Cortex of kidney (tissue), 1 donor: ENCODE results near the gene SCAF4.
A peak's percentile ranks its signal among the peaks of the same experiment; 100 is the strongest.
"Not testable (repeated sequence)": the region's sequence is repeated elsewhere in the genome, so short reads cannot be mapped to it uniquely, and the experiment has no call there.

ENCODE experiments used
- DNase-seq: peaks from one replicate; lab custom pipeline; 2025; lab: John Stamatoyannopoulos, UW

The SCAF4 gene

DNA sequence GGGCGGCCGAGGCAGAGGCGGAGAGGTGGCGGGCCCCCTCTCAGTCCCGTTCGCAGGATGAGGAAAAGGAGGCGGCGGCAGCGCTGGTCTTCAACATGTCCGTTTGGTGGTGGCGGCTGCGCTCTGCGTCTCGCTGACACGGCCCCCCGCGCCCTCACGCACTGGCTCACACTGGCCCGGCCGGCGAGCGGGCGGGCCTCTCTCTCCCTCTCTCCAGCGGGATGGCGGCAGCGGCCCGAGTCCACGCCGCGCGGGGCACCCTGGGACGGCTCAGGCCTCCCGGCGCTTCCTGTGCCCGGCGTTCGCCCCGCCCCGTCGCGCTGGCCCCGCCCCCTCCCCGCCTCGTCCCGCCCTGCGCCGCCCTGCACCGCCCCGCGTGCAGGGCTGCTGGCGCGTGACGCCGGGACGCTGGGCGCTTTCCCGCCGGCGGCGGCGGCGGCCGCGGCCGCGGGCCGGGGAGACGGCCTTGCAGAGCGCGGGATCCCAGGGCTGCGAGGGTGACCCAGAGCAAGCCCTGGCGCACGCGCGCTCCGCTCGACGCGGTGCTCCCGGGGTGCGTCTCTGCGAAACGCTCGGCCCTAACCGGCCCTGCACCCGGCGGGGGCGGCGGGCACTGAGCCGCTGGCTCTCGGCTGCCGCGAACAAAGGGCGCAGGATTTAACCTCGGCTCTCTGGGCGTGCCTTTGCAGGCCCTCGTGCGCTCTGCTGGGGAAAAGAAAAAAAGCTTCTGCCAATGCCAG lies at the start of gene SCAF4:
SCAF4 (minus strand) TSS at position 262 of the 740 bp plus-strand sequence. CDS start 426 bp downstream, outside the sequence.
- DNase-seq = peak; percentile 48

DNA sequence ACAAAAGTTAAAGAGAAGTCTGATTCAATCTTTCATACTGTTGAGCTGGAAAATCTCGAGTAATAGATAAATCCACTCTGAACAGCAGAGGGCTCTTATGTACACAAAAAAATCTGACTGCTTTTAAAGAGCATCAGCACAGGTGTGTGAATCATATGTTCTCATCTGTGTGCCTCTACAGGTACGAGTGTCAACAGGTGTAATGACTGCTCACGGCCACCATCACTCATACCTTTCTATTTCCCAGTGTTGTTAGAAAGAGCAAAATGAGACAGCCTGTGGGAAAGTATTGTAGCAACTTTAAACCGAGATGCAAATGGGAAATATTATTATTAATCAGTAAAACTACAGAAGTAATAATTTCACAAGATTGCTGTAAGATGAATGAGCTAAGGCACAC lies 49.0 kb upstream of the SCAF4 start:
- no peak for DNase-seq

DNA sequence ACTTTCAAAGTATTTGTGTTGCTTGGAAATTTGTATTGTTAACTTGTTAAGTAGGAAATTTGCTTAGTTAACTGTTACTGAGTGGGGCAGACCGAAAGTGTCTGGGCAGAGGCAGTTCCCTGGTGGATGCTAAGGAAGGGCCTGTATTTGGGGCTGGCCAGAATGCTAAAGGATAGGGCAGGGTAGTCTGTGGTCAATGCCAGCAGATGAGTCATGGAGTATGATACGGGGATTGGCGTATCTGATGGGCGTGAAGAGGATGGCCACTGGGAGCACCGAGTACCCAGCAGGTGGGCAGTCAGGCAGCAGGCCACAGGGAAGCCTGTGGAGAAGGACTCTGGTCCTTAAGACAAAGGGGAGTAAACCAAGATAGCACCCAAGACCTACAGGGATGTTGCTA lies 46.6 kb upstream of the SCAF4 start:
- DNase-seq = no peak

DNA sequence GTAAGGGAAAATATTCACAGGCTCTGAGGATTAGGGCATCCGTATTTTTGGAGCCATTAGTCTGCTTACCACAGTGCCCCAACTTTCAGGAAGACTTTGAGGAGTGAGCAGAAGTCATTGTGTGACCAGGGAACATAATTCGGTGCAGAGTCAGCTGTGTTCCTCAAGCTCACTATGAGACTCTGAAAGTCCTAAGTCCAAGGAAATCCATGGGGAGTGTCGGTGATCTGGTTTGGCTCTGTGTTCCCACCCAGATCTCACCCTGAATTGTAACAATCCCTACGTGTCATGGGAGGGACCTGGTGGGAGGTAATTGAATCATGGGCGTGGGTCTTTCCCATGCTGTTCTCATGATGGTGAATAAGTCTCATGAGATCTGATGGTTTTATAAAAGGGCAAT lies 45.9 kb upstream of the SCAF4 start:
- DNase-seq = no peak

DNA sequence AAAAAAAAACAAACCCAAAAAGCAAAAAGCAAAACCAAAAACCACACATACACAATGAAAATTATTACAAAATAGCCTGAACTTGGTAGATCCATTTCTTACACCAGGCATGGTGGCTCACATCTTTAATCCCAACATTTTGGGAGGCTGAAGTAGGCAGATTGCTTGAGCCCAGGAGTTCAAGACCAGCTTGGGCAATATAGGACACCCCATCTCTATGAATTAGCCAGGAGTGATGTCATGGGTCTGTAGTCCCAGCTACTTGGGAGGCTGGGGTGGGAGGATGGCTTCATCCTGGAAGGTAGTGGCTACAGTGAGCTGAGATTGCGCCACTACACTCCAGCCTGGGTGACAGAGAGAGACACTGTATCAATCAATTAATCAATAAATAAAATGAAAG lies 42.1 kb upstream of the SCAF4 start:
- no peak for DNase-seq

DNA sequence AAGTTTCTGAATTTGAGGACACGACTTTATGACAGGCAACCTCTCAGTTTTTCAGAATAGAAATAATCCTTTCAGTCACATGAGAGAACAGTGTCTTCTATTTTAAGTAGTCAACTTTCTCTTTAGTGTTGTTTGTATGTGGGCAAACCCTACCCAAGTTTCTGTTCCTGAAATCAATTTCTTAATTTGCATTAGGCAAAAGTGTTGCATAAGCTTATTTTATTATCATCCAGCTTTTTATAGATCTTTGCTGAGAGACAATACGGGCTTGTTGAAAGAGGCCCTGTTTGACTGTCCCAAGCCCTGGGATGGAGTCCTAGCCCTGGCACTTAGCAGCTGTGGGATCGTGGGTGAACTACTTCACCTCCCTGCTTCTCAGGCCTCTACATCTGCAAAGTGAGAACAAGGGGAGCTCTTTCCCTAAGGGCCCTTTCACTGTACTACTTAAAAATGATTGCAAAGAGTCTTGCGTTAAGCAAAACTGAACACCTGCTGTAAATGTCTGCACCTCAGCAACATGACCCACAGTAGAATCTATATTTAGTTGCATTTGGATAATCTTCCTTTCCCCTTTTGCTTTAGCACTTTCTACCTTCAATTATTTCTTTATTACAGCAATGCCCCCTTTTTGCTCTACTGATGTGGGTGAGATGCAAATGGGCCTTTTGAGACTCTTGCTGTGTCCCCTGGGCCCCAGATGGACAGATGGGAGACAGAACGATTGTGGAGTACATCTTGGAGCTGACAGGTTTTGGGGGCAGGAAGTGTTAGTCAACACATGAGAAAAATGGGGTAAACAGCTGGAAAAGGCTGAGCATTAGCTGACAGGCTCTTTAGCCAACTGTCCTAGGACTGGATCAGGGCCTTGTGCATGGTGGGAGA lies 41.0 kb upstream of the SCAF4 start:
- DNase-seq = no peak

DNA sequence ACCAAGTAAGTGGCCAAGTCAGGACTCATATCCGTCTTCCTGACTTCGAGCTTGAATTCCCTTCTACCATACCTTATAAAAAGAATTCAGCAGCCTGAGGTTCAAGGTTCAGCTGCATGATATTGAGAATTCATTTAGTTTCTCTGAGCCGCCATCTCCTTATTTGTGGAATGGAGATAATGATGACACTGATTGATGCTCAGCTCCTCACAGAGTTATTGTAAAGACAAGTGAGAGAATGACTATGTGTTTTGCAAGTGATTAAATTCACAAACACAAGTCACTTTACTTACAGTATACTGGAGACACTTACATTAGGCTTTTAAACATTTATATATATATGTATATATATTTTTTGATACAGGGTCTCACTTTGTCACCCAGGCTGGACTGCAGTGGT lies 39.8 kb upstream of the SCAF4 start:
- no peak for DNase-seq

DNA sequence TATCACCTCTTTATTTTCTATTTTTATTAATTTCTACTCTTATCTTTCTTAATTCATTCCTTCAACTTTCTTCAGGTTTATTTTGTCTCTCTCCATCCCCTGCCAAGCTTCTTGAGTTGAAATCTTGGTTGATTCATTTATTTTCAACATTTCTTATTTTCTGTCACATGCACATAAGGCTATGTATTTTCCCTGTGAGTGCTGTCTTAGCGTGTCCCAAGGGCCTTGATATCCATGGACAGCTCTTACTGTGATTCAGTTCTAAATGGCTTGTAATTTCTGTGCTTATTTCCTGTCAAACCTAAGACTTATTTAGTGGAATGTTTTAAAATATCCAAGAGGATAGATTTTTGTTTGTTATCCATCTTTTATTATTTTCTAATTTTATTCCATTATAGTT lies 36.8 kb upstream of the SCAF4 start:
- no peak for DNase-seq

GRCh38 chr21:31766899-31767298 lies 35.0 kb upstream of the SCAF4 start:
- no peak for DNase-seq

GRCh38 chr21:31765850-31766249 lies 33.9 kb upstream of the SCAF4 start:
- not testable (repeated sequence) for DNase-seq

DNA sequence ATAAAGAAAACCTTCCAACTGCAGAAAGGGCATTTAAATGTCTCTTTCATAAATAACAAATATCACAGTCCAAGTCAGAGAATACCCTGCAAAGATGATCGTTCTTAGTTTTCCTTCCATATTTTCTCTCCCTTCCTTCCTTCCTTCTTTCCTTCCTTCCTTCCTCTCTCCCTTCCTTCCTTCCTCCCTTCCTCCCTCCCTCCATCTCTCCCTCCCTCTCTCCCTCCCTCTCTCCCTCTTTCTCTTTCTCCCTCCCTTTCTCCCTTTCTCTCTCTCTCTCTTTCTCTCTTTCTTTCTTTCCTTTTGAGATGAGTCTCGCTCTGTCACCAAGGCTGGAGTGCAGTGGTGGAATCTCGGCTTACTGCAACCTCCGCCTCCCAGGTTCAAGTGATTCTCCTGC lies 29.0 kb upstream of the SCAF4 start:
- no peak for DNase-seq

- DNase-seq = no peak
These were observed 24.9 kb upstream of the SCAF4 start for GRCh38 chr21:31756787-31757186.

- no peak for DNase-seq
These were observed 23.1 kb upstream of the SCAF4 start for GRCh38 chr21:31755027-31755426.

DNA sequence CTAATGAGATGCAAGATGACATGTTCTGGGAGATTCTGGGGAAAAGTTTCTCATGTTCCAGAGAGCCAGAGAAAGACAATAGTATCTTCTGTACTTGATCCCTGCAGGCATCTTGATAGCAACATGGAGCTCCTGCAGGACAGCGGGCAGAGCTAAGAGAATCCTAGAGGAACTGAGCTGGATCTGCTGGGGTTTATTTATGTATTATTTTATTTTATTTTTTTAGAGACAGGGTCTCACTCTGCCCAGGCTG lies 22.7 kb upstream of the SCAF4 start:
- DNase-seq = no peak

- no peak for DNase-seq
These were observed 22.2 kb upstream of the SCAF4 start for GRCh38 chr21:31753949-31754707.

DNA sequence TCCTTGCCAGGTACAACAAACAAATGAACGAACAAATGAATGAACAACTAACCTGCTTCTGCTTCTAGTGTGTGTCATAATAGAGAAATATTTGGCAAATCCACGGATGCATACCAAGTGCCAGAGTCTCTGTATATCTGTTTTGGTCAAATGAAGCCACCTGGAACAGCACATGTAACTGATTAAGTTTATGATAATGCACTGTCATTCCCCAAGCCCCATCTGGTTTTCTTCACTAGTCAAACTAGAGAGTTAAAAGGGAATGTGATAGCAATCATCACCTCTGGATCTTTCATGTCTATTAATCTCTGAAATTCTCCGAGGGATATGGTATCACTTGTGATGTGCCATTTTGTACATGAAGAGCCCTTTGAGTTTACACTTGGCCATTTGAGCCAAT lies 21.0 kb upstream of the SCAF4 start:
- no peak for DNase-seq

- no peak for DNase-seq
These were observed 20.4 kb upstream of the SCAF4 start for GRCh38 chr21:31752352-31752751.

- DNase-seq = no peak
These were observed 18.9 kb upstream of the SCAF4 start for GRCh38 chr21:31750843-31751242.

DNA sequence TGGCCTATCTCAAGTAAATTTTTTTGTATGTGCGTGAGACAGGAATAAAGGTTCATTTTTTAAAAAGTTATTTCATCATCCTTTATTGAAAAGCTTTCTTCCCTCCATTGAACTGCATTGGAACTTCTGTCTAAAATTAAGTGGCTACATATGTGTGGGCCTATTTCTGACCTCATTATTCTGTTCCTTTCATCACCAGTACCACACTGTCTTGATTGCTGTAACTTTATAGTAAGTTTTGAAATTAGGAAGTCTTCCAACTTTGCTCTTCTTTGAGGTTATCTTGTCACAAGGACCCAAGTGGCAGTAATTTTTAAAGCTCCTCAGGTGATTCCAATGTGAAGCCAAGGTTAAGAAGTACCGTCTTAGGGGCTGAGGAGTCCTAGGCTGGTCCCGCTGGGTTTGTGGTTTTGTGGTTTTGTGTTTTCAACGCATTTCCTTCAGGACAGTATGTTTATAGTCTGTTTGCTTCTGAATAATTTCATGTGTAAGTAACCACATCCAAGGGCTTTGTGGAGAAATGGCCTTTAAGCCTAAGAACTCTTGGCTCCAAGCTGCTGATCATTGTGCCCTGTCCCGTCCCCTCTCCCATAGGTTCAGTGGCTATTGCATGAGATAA lies 12.4 kb upstream of the SCAF4 start:
- DNase-seq = no peak

DNA sequence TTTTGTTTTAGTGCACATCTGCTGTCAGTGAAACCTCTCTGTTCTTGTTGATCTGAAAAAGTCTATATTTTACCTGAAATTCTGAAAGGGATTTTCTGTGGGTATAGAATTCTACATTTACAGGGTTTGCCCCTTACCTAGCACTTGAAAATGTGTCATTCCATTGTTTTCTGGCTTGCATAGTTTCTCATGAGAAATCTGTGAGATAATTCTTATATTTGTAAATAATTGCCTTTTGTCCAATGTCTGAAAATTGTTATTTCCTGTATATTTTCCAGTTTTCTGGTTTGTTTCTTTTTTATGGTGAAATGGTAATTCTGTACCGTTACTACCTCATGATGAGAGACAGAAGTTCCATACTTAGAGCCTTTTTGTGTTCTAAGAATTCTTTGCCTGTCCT lies 11.8 kb upstream of the SCAF4 start:
- DNase-seq = no peak

DNA sequence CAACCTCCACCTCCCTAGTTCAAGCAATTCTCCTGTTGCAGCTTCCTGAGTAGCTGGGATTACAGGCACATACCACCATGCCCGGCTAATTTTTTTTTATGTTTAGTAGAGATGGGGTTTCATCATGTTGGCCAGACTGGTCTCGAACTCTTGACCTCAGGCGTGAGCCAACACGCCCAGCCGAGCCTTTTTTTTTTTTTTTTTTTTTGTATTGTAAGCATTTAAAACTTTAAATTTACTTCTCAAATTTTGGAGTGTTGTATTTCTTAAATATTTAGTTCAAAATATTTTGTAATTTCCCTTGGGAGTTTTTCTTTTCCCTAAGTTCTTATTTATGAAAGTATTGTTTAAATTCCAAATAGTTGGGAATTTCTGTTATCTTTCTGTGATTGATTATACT lies 9.2 kb upstream of the SCAF4 start:
- DNase-seq = no peak

DNA sequence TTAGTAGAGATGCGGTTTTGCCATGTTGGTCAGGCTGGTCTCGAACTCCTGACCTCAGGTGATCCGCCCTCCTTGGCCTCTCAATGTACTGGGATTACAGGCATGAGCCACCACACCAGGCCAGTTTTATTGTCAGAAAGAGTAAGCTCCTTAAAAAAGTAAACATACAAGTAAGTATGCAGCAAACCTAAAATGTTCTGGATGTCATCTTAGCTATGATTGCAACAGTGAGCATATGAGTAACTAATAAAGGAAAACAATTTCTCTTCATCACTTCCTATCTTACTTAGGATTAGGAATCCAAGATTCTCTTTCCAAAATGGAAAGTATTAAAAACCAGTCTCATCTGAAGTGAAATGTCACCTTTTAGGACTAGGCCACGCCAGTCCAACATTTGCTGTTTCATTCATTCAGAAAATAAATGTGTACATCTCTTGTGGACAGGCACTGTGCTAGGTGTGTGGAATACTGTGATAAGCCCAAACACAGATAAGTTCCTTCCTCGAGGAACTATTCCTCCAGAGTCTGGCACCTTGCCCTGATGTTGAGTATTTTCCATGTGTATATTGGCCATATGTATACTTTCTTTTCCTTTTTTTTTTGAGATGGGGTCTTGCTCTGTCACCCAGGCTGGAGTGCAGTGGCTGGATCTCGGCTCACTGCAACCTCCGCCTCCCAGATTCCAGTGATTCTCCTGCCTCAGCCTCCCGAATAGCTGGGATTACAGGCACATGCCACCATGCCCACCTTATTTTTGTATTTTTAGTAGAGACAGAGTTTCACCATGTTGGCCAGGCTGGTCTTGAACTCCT lies 5.9 kb upstream of the SCAF4 start:
- not testable (repeated sequence) for DNase-seq
